Measurements from ENCODE around the gene NELFB. TPM values are rescaled to one million over a fixed set of nuclear protein-coding genes. Genes with fewer than 3 reads are reported as not detected.

Gene NELFB
- total RNA-seq, 1 experiment from 2014 or later: 71.7 TPM

DNA sequence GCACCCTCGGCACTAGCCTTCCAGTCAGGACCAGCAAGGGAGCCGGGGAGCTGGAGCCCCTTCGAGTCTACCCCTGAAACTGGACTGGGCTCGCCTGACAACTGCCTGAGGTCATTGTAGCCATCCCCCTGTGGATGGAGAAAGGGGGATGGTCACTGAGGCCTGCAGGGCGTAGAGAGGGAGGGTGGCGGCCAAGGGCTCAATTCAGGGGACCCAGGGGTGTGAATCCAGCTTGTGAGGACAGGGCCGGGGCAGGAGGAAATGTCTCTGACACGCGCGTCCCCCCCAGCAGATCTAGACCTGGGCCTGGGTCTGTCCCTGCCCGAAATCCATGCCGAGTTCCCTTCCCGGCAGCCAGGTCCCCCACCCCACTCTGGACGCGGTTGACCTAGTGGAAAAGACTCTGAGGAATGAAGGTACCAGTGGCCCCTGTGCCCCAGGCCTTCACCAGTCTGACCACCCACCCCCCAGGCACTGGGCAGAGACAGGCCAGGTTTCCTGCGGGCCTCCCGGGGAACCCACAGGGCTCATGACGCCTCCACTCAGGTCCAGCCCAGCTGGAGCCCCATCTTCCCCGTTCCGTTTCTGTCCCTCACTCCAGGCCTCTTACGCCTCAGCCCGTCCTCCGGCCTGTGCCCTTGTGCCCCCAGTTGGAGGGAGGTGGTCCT lies 23.6 kb upstream of the NELFB start:
- H3K9me3 ChIP-seq (ENCODE audit: control insufficient read depth, low read depth, low read length): no peaks in the 10 kb centered on the region
- no peak overlapping the region for H2BK12ac ChIP-seq (ENCODE audit: insufficient read length, low read depth, low read length)
- no peak overlapping the region for H2AK5ac ChIP-seq (ENCODE audit: insufficient read length, low read length)
- H3K56ac ChIP-seq (ENCODE audit: insufficient read length, low read depth, low read length): no peak overlapping the region
- H4K8ac ChIP-seq (replicated peaks; ENCODE audit: insufficient read length, low read depth, low read length): no peak overlapping the region
- no peaks in the 10 kb centered on the region for H3K4me1 ChIP-seq (ENCODE audit: insufficient read depth, low read length)
- H3T11ph ChIP-seq (ENCODE audit: low read length): no peak overlapping the region
- H3K14ac ChIP-seq (ENCODE audit: insufficient read depth, low read length): no peak overlapping the region
- H3K79me2 ChIP-seq (ENCODE audit: insufficient read depth, low read length): no peaks in the 10 kb centered on the region
- H3K27ac ChIP-seq (ENCODE audit: insufficient read length, low read depth, low read length): no peak overlapping the region
- no peak overlapping the region for H4K91ac ChIP-seq (ENCODE audit: insufficient read length, low read depth, low read length)
- no peak overlapping the region for H3K18ac ChIP-seq (ENCODE audit: insufficient read length, low read depth, low read length)
- H3K27me3 ChIP-seq (ENCODE audit: insufficient read depth, low read length): no peaks in the 10 kb centered on the region
- Mint-ChIP-seq H3K27ac (no peak overlapping the region), H3K36me3 (ENCODE audit: insufficient read depth in 1 of 3, low read depth in 3 of 3) (no peaks in the 10 kb centered on the region), H3K9me3 (no peaks in the 10 kb centered on the region), H3K4me1 (peaks cover 7 to 11% of the 10 kb centered on the region in 2 experiments), H3K27me3 (ENCODE audit: low read depth) (peaks cover 7% of the 10 kb centered on the region), H3K4me3 (no peak overlapping the region)
- no peaks in the 10 kb centered on the region for H3K79me1 ChIP-seq (ENCODE audit: insufficient read depth, low read depth, low read length, poor library complexity, severe bottlenecking)
- no peak overlapping the region for H3K9ac ChIP-seq (ENCODE audit: extremely low read depth, insufficient read length, low read length)
- no peak overlapping the region for H2BK5ac ChIP-seq (ENCODE audit: insufficient read length, low read length)
- no peaks in the 10 kb centered on the region for H3K23me2 ChIP-seq (ENCODE audit: insufficient read length, low read depth, low read length, poor library complexity, severe bottlenecking)
- TF ChIP-seq, protein P1, sequence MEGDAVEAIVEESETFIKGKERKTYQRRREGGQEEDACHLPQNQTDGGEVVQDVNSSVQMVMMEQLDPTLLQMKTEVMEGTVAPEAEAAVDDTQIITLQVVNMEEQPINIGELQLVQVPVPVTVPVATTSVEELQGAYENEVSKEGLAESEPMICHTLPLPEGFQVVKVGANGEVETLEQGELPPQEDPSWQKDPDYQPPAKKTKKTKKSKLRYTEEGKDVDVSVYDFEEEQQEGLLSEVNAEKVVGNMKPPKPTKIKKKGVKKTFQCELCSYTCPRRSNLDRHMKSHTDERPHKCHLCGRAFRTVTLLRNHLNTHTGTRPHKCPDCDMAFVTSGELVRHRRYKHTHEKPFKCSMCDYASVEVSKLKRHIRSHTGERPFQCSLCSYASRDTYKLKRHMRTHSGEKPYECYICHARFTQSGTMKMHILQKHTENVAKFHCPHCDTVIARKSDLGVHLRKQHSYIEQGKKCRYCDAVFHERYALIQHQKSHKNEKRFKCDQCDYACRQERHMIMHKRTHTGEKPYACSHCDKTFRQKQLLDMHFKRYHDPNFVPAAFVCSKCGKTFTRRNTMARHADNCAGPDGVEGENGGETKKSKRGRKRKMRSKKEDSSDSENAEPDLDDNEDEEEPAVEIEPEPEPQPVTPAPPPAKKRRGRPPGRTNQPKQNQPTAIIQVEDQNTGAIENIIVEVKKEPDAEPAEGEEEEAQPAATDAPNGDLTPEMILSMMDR (conservative IDR thresholded peaks at IDR 0.05): no peak
- no peak overlapping the region for H2AFZ ChIP-seq (ENCODE audit: low read length)
- no peak overlapping the region for H2BK120ac ChIP-seq (ENCODE audit: low read depth, low read length, poor library complexity, severe bottlenecking)
- no peak overlapping the region for H3K4me2 ChIP-seq (ENCODE audit: insufficient read depth, insufficient read length, low read length)
- no CpG with 5 or more reads among the region's 23 CpGs for WGBS (ENCODE audit: extremely low coverage, insufficient read length, low lambda C conversion rate)
- no peak for DNase-seq
- H3K4ac ChIP-seq (ENCODE audit: low read depth, low read length): no peak overlapping the region
- H2BK20ac ChIP-seq (ENCODE audit: low read depth, low read length, poor library complexity, severe bottlenecking): no peak overlapping the region
- H4K5ac ChIP-seq (ENCODE audit: insufficient read length, low read depth, low read length): no peak overlapping the region
- no peak overlapping the region for H2BK15ac ChIP-seq (ENCODE audit: low read depth, low read length)
- no peak overlapping the region for H3K23ac ChIP-seq (ENCODE audit: insufficient read length, low read depth, low read length)
- no peaks in the 10 kb centered on the region for H4K20me1 ChIP-seq (ENCODE audit: control insufficient read depth, insufficient read depth, insufficient read length)

Data from H9 (cell line).